Stimulated activated CD4-positive, alpha-beta T cell treated with anti-CD3 and anti-CD28 coated beads, Interleukin-12 subunit alpha, Interleukin-12 subunit beta, amount 100 ng/mL, for 24 hours (primary cell): ENCODE measurements around the gene OTOA.
A peak's percentile ranks its signal among the peaks of the same experiment; 100 is the strongest.
"Not testable (repeated sequence)": the region's sequence is repeated elsewhere in the genome, so short reads cannot be mapped to it uniquely, and the experiment has no call there.

Experiments
- DNase-seq, 2 experiments: peaks; one replicate each; pipeline ENCODE4 v3.0.0-alpha.2; 2020; ENCODE audit warnings: low read depth in 2 of 2

Gene OTOA

GRCh38 chr16:21641916-21642315 is 21.9 kb upstream of the OTOA start:
- no peak for DNase-seq

- DNase-seq: no peak
Observed at GRCh38 chr16:21642861-21643260, 20.9 kb upstream of the OTOA start.

DNA sequence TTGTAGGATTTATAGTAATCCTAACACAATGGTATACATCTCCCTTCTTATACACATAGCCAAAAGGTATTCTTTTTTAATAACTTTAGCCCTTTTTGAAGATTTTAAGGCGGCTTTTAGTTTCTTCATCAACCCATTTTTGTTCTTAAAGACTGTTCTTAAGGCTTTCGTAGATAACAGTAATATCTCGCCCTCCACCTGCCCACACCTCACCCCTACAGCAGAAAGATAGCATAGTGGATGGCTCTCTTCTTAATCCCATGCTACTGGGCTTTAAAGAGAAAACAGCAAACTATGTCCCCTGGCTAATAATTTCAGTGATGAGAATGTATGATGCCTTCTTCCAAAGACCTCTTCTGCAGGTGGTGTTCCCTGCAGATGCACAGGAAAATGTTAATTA is 20.0 kb upstream of the OTOA start:
- no peak for DNase-seq

DNA sequence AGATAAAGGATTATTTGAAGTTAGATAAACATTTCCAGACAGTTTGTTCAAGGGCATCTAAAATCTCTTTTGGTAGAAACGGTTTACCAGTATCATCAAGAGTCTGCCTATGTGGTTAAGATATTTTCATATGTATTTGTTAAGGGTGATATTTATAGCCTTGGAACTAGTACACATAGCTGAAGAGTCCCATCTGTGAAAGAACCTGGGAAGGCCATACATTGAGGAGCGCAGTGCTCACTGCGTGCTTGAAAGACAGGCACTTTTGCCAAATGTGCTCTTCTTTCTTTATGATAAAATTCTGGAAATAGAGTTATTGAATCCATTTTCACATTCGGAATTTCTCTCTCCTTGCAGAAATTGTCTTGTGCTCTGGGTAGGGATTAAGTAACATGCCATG is 19.1 kb upstream of the OTOA start:
- DNase-seq: no peak

GRCh38 chr16:21645261-21645721 is 18.5 kb upstream of the OTOA start:
- DNase-seq: no peak

GRCh38 chr16:21646091-21646490 is 17.7 kb upstream of the OTOA start:
- no peak for DNase-seq

DNA sequence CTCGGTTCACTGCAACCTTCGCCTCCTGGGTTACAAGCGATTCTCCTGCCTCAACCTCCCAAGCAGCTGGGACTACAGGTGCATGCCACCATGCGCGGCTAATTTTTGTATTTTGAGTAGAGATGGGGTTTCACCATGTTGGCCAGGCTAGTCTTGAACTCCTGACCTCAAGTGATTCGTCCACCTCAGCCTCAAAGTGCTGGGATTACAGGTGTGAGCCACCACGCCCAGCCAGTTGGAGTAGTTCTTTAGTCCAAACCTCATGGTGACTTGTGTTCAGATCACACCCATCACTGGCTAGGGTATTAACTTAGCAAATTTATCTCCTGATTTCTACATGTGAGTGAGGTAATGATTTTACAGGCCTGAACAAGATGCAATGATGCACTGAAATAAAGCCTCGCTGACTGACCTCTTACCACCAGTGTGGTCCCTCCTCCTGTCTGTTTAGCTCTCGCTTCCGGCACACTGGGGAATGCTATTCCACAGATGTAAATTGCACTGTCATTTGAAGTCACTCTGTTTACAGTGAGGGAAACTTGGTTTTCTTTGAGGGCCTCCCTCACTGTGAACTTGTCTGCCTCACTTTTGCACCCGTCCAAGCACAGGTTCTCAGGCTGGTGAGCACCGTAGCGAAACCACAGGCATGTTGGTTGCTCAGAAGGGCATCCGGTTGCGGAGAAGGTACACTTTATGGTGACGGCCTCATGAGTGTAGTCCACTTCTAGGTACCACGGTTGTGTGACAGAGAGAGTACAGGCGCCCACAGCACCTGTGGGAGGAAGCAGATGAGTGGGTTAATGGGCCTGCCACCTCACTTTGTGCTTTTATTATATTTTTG is 16.8 kb upstream of the OTOA start:
- DNase-seq: peak; percentile 48 to 54

GRCh38 chr16:21647562-21648164 is 16.1 kb upstream of the OTOA start:
- no peak for DNase-seq

DNA sequence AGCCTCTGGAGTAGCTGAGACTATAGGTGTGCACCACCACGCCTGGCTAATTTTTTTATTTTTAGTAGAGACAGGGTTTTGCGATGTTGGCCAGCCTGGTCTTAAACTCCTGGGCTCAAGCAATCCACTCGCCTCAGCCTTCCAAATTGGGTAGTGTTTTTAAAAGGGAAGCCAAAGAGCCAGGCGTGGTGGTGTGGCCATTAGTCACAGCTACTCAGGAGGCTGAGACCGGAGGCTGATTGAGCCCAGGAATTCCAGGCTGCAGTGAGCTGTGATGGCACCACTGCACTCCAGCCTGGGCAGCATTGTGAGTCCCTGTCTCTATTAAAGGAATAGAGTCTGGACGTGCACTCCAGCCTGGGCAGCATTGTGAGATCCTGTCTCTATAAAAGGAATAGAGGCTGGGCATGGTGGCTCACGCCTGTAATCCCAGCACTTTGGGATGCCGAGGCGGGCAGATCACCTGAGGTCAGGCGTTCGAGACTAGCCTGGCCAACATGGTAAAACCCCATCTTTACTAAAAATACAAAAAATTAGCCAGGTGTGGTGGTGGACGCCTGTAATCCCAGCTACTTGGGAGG is 13.9 kb upstream of the OTOA start:
- not testable (repeated sequence) for DNase-seq

DNA sequence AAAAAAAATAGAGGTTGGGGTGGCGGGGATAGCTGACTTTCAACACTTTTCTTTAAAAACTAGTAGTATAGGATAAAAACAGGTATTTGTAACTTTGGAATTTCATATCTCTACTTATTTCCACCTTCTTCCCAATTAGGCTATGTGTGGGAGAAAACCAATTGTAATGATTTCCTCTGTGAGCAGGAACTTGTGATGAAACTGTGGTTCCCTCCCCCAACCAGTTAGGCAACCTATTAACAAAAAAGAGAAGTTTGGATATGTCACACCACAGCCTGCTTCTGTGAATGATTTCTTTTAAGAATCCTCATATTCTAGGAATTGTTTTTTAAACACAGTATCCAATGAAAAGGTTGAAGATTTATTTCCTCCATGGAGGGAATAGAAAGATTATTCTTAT is 13.2 kb upstream of the OTOA start:
- no peak for DNase-seq

DNA sequence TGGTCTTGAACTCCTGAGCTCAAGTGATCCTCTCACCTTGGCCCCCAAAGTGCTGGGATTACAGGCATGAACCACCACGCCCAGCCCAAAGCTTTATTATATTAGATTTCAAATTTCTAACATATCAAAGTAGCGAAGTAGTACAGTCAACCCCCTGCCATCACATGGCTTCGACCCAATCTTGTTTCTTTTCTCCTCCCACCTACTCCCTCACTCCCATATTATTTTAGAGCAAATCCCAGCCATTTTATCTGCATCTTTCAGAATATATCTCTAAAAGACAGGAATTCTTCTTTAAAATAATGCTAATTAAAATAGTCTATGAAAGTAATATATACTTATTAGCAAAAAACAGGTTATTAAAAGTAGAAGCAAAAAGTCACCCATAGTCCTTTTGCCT is 12.3 kb upstream of the OTOA start:
- DNase-seq: no peak

DNA sequence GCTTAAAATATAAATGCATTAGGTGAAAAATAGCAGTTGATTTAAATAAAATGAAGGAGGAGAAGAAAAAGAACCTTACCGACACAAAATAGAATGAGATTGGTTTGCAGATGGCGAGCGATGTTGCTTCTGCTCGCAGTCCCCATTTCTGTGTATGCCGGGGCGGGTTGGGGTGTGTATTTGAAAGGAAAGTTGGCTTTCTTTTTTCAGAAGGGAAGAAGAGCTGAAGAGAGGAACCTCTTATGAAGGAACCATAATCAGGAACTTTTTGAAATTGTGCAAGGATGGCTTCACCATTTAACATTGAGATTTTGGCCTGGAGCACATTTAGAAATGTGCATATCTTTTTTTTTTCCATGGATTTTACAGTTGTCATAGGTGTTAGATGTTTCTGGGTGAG is 11.3 kb upstream of the OTOA start, which contains the start of gene IGSF6:
TSS of gene IGSF6 (minus strand) at position 156 of the 400 bp plus-strand sequence. CDS start at position 146, 10 bp downstream.
- DNase-seq: no peak

GRCh38 chr16:21653571-21653970 is 10.2 kb upstream of the OTOA start:
- no peak for DNase-seq

DNA sequence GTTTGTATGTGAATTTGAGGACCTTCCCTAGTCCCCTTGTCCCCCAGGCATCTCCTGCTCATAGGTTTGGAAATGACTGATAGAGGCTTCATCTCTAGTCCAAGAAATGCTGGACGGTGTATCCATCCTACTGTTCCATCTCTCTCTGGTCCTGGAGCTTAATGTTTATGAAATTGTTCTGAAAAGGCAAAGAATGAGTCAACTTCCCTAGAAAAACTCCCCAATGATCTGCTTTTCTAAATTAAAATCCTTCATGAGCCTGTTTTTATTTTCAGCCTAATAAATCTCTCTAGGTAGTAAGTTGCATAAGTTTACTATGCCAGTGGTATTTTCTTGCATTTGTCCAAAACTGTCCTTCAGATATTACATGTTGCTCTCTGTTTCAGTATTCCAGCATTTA is 9.3 kb upstream of the OTOA start:
- no peak for DNase-seq

DNA sequence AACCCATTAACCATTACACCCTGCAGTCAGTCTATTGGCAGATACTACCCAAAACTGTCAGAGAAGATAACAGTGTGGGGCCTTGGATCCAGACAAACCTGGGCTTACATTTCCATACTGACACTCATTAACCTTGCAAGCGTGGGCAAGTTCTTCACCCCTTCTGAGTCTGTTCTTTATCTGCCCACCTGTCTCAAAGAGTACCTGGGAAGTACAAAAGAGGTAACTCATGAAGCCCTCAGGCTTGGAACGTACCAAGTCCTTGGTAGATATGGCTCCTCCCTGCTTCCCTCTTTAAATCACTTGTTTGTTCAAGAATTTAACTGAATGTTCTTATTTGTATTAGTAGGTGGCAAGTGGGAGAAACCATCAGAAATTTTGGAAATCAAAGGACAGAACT is 8.9 kb upstream of the OTOA start:
- no peak for DNase-seq

DNA sequence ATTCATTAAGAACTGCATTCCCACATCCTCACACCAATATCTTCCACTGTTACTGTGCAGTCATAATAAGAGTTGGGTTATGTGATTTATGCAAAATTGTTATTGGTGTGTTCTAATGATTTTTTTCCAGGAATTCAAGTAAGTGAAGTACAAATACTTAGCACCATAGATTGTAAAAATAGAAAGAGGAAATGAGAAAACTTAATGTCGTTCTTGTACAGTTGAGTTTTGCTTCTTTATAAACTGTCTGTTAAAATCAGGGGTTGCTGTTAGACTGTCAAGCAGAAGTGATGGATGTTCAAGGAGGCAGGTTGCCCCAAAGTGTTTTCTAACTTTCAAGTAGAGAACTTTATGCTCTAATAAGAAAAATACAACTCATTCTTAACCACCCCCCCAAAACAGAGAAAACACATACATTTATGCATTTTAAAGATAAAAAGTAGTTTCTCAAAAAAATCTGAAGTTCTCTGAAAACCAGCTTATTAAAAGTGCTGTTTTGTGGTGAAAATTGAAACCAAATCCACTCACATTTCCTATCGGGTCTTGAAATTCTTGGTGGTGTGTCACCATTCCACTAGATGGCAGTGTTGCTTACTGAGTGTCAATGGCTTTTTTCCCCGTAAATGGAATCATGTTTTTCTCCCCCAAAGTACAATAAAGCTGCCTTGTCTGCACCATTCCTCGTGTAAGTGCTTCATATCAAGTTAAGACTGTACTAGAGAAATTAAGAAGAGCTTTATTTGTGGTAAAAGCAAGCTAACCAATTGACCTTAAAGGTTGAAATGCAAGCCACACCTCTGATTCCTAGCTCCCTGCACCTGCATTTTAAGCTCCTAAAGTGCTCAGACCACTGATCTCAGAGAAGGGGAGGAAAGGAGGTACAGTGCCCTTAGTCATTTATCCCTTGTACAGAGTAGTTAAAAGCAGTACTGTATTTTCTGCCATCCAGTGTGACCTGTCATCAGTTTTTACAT is 6.7 kb upstream of the OTOA start:
- DNase-seq: no peak

DNA sequence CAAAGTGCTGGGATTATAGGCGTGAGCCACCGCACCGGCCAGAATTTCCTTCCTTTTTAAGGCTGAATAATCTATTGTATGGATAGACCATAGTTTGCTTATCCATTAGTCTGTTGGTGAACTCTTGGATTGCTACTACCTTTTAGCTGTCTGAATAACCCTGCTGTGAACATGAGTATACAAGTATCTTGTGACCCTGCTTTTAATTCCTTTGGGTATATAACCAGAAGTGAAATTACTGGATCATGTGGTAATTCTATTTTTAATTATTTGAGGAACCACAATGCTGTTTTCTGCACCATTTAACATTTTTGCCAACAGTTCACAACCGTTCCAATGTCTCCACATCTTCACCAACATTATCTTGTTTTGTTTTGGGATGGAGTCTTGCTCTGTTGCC is 4.6 kb upstream of the OTOA start:
- no peak for DNase-seq

GRCh38 chr16:21664801-21665492 is 1.2 kb downstream of the OTOA start:
- DNase-seq: no peak

DNA sequence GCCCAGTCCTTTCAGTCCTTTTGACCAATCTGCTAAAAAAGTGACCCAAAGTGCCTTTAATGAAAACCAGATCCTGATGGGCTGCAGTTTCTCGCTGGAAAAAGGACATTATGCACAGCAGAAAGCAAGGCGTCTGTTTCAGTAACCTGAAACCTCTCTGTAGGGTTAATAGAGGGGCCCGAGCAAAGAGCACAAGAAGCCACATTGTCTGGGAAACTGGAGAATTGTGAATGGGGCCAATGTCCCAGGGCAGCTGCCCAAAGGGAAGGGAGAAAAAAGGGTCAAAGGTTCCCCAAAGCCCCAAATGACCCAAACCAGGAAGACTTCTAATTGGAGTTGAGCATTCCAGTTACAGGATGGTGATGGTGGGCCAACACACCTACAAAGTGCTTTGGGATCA is 3.0 kb downstream of the OTOA start:
- DNase-seq: no peak

- DNase-seq: no peak
Observed at GRCh38 chr16:21667575-21667974, 3.8 kb downstream of the OTOA start.

DNA sequence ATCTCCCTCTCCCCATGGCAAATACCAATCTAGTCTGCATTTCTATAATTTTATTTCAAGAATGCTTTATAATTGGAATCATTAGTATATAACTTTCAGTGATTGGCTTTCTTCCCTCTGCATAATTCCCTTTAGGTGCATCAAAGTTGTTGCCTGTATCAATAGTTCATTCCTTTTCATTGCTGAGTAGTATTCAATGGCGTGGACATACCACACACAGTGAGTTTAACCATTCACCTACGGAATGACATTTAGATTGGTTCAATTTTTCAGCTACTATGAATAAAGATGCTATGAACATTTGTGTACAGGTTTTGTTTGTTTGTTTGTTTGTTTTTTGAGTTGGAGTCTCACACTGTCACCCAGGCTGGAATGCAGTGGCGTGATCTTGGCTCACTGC is 9.7 kb downstream of the OTOA start:
- no peak for DNase-seq
